GM18861 (cell line): ENCODE data around the gene CUBN.

Experiments used
- ATAC-seq: cut with Tn5 transposase; IDR thresholded peaks from one replicate; pipeline ENCODE4 v1.9.1; 2021; ENCODE audit not compliant: unreplicated experiment

CUBN gene

GRCh38 chr10:16992611-16993119 is 136.9 kb downstream of the CUBN start:
- ATAC-seq = no peak

GRCh38 chr10:16991011-16991410 is 138.6 kb downstream of the CUBN start:
- ATAC-seq = no peak

GRCh38 chr10:16989826-16990293 is 139.8 kb downstream of the CUBN start:
- no peak for ATAC-seq

GRCh38 chr10:16988900-16989299 is 140.7 kb downstream of the CUBN start:
- ATAC-seq = no peak

GRCh38 chr10:16987976-16988610 is 141.5 kb downstream of the CUBN start:
- ATAC-seq = no peak

- ATAC-seq = no peak
Measured at GRCh38 chr10:16987206-16987621, 142.4 kb downstream of the CUBN start.

GRCh38 chr10:16986406-16987205 is 143.0 kb downstream of the CUBN start:
- no peak for ATAC-seq

GRCh38 chr10:16986082-16986405 is 143.6 kb downstream of the CUBN start:
- no peak for ATAC-seq

- ATAC-seq = no peak
Measured at GRCh38 chr10:16984242-16984641, 145.4 kb downstream of the CUBN start.

- ATAC-seq = no peak
Measured at GRCh38 chr10:16976803-16977202, 152.8 kb downstream of the CUBN start.

- no peak for ATAC-seq
Measured at GRCh38 chr10:16975188-16975587, 154.4 kb downstream of the CUBN start.

- no peak for ATAC-seq
Measured at GRCh38 chr10:16968416-16969041, 161.1 kb downstream of the CUBN start.

- ATAC-seq = no peak
Measured at GRCh38 chr10:16967866-16968415, 161.7 kb downstream of the CUBN start.

- ATAC-seq = no peak
Measured at GRCh38 chr10:16966991-16967865, 162.4 kb downstream of the CUBN start.

GRCh38 chr10:16965740-16966447 is 163.7 kb downstream of the CUBN start:
- no peak for ATAC-seq

- no peak for ATAC-seq
Measured at GRCh38 chr10:16965344-16965616, 164.3 kb downstream of the CUBN start.

GRCh38 chr10:16964576-16965343 is 164.9 kb downstream of the CUBN start:
- ATAC-seq = no peak

GRCh38 chr10:16960551-16960950 is 169.1 kb downstream of the CUBN start:
- no peak for ATAC-seq

GRCh38 chr10:16957038-16957437 is 172.6 kb downstream of the CUBN start:
- no peak for ATAC-seq
